GM20000 (cell line): ENCODE measurements around the gene EVPL.

Source experiments
- DNase-seq: peaks from one replicate; pipeline ENCODE4 v3.0.0; 2012; ENCODE audit warnings: low spot score
- CTCF ChIP-seq: IDR thresholded peaks from 2 replicates; pipeline ENCODE4 v1.5.1; 2012; ENCODE audit warnings: mild to moderate bottlenecking, control low read depth; ENCODE audit errors: extremely low read depth, missing control alignments

Gene EVPL

GRCh38 chr17:76007131-76007849 lies 19.8 kb downstream of the EVPL start:
- TF ChIP-seq CTCF: no peak
- no peak for DNase-seq

GRCh38 chr17:76005263-76006149 lies 21.6 kb downstream of the EVPL start:
- DNase-seq: peak; percentile 92
- TF ChIP-seq CTCF: peak; percentile 54

DNA sequence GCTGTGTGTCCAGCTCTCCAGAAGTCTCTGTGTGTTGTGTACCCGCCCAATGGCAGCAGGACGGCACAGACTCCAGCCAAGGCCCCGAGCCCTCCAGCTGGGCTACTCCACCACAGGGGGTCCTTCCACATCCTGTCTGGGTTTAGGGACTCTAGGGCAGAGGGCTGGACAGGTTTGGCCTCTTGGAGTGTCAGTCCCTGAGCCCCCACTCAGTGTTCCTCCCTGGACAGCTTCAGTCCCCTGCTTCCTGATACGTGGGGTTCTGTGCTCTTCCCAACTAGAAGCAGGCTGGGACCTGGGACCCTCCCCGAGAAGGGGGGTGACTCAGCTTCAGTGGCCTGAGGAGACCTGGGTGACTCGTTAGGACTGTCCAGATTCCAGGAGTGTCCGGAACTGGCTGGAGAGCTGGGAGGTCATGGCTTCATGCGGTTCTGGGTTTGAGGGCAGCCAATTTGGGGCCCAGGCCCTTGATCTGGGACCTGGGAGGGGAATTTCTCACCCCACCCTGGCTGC lies 22.3 kb downstream of the EVPL start:
- DNase-seq: peak; percentile 20
- no peak for TF ChIP-seq CTCF

- TF ChIP-seq CTCF: no peak
- DNase-seq: no peak
Measured at GRCh38 chr17:76003915-76004314, 23.2 kb downstream of the EVPL start.

- no peak for TF ChIP-seq CTCF
- DNase-seq: no peak
Measured at GRCh38 chr17:76002100-76002499, 25.0 kb downstream of the EVPL start.

GRCh38 chr17:76000755-76001521 lies 26.2 kb downstream of the EVPL start, which contains the start of gene CDK3:
TSS of gene CDK3 (plus strand) at chr17:76000855. CDS start at chr17:76001426, 571 bp downstream.
- DNase-seq: peak; percentile 17
- TF ChIP-seq CTCF: no peak
